Cardiac septum (tissue), 1 donor: ENCODE data around the gene MPDZ. TPM values are rescaled to one million over a fixed set of nuclear protein-coding genes. Genes with fewer than 3 reads are reported as not detected.

ENCODE experiments used
- DNase-seq: peaks from one replicate; pipeline ENCODE4 v3.0.0-alpha.2; 2020; ENCODE audit warnings: low spot score
- intact Hi-C: fragments of 100-400 bp; cut with DNase I; formaldehyde crosslinking; loops from one replicate; pipeline ENCODE4 v1.14.0; 2022
- total RNA-seq: library from RNA; stranded (reverse); fragmentation: NEBNext Ultra II Directional; extraction: Animal tissue kit (Norgen Biotek cat#: 25700); gene quantifications from one replicate; pipeline ENCODE4 v1.2.1, GENCODE V29; 2021
- donor health status: DM: no; HTN: no; CAD: no.

The MPDZ gene
- total RNA-seq, 1 donor from 2014 or later = 97.3 TPM

DNA sequence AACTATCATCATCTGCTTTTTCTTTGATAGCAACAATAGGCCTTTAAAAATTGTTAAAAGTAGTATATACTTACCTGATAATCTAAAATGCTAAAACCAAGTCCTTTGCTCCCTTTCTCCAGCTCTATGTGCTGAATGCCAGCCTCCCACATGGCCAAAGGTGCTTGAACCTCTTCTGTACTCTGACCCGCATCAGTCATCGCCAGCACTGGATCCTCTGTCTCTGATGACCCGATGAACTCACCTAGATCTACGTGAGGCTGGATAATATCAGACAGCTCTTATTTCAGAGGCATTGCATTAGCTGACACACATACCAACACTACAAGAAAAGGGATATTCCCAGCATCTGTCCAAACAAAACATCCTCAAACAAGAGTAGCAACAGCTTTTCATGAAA, 89.5 kb downstream of the MPDZ start:
- intact Hi-C loops = no loop called here
- DNase-seq = no peak

GRCh38 chr9:13189362-13189761, 90.1 kb downstream of the MPDZ start:
- DNase-seq = no peak
- intact Hi-C loops = no loop called here

- intact Hi-C loops = no loop called here
- no peak for DNase-seq
Measured at GRCh38 chr9:13186774-13187173, 92.7 kb downstream of the MPDZ start.

- no peak for DNase-seq
- intact Hi-C loops = no loop called here
Measured at GRCh38 chr9:13186091-13186490, 93.4 kb downstream of the MPDZ start.

GRCh38 chr9:13181652-13182051, 97.8 kb downstream of the MPDZ start:
- DNase-seq = no peak
- intact Hi-C loops = no loop called here

DNA sequence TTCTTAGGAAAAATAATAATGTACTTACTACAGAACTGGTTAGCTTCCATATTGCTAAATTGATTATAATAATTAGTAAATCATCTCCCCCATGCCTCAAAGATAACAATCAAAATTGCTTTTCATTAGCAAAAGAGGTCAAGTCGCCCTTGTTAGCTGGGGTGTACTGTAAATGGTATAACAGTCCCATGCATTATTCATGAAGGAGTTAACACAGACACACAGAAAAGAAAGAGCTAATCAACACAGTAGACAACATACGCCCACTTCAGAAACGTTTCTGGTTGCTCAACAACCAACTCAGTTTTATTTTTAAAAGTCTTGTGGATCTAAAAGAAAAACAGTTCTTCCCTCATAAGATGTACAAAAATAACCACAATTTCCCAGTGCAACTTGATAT, 100.2 kb downstream of the MPDZ start:
- intact Hi-C loops = no loop called here
- no peak for DNase-seq

DNA sequence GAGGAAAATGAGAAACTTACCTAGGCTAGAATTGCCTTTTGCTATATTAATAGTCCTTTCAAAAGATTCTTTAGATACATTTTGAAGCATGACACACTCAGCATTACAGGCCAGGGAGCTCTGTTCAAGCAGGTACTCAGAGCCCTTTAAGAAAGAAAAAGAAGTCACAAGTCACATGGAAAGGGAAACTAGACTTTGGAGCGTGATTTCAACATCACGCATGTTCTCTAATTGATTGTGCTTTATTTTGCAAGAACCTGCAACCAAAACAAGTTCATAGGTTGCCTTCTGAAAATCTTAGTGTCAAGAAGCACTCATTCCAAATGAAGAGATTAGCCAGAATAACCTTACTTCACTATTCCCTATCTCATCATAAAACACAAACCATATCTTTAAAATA, 103.8 kb downstream of the MPDZ start:
- DNase-seq = no peak

DNA sequence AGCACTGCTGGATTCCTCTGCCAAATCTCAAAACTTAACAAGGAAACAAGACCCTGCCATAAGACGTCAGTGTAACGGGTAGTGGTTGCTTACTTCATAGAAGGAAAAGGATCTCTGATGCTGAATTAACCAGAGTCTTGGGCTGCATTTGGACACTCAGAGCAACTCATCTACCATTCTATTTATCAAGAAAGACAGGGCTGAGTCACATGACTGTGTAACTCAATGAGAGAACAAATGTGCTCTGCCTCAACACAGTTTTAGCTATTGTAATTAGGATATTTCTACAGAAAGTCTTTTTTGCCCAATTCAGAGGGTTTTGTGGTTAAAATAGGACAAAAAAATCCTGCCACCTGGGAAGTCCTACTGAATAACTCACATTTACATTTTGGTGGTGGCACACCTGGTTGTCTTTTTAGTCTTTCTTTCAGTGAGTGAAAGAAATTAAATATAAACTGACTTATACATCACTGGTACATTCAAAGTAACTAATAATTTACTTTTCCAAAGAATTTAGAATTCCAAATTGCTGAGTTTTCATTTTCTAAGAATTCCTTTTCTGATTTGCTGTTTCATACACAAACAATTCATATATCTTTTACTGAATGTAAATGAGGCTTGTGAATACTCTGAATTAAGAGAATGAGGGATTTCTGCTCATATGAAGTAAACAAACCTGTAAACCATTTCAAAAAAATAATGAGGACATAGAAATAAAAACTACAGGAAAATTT, 104.4 kb downstream of the MPDZ start:
- no peak for DNase-seq
- intact Hi-C loops = no loop called here

More for the DNA sequence above, 103.8 kb downstream of the MPDZ start:
- intact Hi-C loops = no loop called here

DNA sequence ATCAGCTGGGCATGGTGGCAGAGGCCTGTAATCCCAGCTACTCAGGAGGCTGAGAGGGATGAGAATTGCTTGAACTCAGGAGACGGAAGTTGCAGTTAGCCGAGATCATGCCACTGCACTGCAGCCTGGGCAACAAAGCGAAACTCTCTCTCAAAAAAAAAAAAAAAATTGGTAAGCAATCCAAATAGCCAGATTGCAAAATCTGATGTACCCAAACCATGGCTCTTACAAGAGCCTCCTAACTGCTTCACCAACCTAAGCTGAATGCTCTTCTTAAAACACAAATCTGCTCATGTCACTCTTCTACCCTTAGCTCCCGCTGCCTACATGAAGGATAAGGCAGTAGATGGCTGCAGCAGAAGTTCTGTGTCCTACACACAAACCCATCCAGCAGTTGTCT, 105.9 kb downstream of the MPDZ start:
- DNase-seq = no peak
- intact Hi-C loops = no loop called here

GRCh38 chr9:13171261-13171660, 108.2 kb downstream of the MPDZ start:
- DNase-seq = no peak
- intact Hi-C loops = no loop called here

DNA sequence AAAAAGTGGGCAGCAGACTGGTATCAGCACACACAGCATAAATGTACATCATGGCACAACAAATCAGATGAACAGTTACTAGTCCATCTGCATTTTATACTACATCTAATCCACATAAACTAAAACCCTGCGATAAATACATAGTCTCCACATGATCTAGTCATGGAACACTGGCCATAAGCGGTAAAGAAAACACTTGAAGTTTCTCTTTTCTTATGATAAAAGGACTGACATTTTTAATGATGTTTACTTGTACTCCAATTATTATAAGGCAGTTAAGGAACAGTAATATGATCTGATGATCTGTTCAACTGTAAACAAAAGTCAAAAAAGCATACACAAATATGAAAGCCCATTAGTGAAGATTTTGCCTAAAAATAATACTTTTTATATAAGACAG, 112.5 kb downstream of the MPDZ start:
- DNase-seq = no peak
- intact Hi-C loops = no loop called here

DNA sequence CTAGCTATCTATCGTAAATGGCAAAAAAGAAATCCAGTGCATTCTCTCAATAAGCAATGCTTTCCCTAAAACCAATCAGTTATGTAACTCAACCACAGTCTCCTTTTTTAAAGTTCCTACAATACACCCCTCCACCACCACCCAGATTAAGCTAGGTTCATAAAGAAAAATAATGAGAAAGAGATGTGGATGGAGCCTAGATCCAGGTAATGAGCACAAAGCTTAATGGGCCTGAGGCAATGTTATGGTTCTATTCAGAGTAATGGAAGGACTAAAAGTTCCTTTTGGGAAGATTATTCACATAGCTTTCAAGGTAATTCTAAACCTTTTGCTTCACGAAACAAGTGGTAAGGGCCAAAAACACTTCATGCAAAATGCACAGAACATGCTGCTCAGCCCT, 113.5 kb downstream of the MPDZ start:
- intact Hi-C loops = no loop called here

GRCh38 chr9:13165236-13165945, 114.1 kb downstream of the MPDZ start:
- intact Hi-C loops = no loop called here
- no peak for DNase-seq

More for the DNA sequence above, 113.5 kb downstream of the MPDZ start:
- no peak for DNase-seq

DNA sequence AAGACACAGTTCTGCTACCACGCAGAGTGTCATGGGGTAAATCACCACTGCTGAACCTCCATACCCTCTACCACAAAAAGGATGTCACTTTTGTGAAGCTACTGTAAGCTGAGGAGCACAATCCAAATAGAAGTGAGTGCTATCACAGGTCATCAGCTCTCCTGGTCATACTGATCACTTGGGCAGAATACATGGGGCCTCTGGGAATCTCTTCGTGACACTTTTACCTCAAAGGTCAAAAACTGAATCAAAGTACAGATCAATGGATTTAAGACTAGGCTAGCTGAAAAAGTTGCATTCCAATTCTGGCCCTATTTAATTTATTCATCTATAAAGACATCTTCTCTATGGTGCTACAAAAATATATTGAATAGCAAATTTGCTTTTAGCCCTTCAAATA, 115.5 kb downstream of the MPDZ start:
- intact Hi-C loops = no loop called here
- no peak for DNase-seq

DNA sequence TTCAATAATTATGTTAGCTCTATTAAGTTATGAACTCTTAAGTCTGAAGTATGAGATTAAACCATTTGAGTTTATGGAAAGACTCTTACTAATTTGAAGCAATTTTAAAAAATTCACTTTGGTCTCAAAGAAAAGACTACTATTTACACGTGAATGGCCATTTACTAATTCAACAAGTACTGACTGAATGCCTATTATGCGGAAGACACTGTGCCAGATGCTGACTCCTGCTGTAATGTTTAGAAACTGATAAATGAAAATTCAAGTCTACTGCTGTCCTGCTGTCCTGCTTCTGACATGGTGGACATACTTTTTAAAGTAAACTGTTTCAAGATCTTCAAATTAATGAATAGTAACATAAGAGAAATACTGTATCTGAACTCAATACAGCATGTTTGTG, 116.2 kb downstream of the MPDZ start:
- intact Hi-C loops = no loop called here
- DNase-seq = no peak

DNA sequence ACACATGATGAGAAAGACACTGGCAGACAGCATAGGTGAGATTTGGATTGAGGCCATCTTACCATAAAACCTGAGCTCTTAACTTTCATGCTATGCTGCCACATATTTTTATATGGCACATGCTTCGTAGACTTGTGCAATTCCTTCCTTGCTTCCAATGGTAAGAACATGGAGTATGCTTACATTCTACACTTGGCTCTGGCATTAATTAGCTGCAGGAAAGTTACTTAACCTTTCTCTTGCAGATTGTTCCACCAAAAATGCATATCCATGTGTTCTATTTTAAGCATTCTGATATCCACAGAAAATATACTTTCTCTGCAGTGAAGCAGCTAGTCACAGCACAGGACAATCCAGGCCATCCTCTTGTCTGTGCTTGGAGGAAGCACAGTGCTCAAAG, 119.4 kb downstream of the MPDZ start:
- intact Hi-C loops = no loop called here
- DNase-seq = no peak

GRCh38 chr9:13158986-13159385, 120.5 kb downstream of the MPDZ start:
- no peak for DNase-seq
- intact Hi-C loops = no loop called here

- intact Hi-C loops = no loop called here
- DNase-seq = no peak
Measured at GRCh38 chr9:13151489-13151888, 128.0 kb downstream of the MPDZ start.

DNA sequence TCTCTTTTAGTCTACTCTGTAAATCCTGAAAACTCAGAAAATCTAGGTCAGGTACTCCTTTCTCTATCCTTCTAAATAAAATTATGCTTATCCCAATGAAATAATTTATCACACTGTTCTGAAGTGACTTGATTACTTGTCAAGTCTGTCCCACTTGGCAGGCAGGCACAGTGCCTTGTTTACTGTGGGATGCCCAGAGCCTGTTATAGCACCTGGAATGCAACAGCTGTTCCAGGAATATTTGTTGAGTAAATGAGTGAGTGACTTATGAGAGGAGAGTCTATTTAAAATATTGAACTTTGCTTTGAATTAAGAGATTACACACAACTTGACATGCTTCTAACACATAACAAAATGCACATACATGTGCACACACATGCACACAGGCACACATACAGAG, 130.0 kb downstream of the MPDZ start:
- no peak for DNase-seq
- intact Hi-C loops = no loop called here

DNA sequence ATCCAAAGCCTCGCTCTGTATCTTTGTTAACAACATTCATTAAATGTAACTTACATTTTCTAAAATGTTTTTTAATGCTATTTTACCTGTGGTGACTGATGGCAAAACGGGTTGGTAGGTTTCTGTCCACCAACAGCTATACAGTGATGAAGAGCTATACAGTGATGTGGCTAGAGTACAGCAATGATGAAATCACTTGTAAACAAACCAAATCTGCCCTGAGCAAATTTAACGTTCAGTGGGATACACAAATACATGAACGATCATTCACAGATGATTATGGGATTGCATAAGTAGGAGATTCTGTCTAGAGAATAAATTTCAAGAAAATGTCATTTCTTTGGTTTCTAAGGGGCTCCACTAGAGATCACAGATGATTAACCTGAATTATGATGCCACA, 132.7 kb downstream of the MPDZ start:
- intact Hi-C loops = no loop called here
- no peak for DNase-seq

- DNase-seq = no peak
- intact Hi-C loops = no loop called here
Measured at GRCh38 chr9:13145340-13145739, 134.2 kb downstream of the MPDZ start.
